GM12874 (cell line): ENCODE data around the gene PDIA5.

Experiments
- TF ChIP-seq, protein P1 (sequence below): IDR thresholded peaks from 2 replicates; pipeline ENCODE4 v1.5.1; 2011; ENCODE audit warnings: low read depth, mild to moderate bottlenecking, control low read depth, low read length, moderate library complexity; ENCODE audit not compliant: insufficient read depth

PDIA5 gene

DNA sequence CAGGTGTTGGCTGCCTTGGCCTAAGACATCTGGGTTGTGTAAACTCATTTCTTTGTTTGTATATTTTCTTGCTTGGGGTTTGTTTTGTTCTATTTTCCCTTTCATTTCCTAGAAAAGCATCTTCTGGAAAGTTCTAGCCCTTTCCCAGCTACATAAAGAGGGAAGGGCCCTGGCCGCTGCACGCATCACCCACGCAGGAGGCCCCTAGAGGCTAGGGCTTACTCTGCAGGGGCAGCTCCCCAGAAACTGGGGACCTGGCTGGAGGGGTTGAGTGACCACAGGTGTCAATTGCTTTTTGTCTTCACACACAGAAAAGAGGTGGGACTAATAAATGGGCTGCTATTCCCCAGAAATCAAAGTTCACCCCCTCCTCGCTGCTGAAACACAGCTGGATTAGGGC, 52.6 kb downstream of the PDIA5 start:
- TF ChIP-seq, protein P1, sequence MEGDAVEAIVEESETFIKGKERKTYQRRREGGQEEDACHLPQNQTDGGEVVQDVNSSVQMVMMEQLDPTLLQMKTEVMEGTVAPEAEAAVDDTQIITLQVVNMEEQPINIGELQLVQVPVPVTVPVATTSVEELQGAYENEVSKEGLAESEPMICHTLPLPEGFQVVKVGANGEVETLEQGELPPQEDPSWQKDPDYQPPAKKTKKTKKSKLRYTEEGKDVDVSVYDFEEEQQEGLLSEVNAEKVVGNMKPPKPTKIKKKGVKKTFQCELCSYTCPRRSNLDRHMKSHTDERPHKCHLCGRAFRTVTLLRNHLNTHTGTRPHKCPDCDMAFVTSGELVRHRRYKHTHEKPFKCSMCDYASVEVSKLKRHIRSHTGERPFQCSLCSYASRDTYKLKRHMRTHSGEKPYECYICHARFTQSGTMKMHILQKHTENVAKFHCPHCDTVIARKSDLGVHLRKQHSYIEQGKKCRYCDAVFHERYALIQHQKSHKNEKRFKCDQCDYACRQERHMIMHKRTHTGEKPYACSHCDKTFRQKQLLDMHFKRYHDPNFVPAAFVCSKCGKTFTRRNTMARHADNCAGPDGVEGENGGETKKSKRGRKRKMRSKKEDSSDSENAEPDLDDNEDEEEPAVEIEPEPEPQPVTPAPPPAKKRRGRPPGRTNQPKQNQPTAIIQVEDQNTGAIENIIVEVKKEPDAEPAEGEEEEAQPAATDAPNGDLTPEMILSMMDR = no peak

DNA sequence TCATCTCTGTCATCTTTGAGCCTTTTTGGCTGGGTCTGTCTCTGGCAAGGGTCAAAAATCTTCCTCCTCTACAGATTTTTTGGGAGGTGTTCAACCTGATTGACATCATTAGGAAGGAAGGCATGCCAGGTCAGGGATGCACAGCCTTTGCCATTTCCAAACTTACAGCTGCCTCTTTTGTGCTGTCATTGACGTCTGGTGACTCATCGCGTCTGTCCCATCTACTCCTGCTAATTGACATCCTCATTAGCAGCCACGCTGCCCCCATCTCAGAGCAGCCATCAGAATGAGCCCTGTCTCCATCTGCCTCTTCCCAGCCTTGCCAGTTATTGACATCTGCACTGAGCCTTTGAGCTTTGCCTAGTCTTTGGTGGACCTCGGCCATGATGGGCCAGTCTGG, 53.0 kb downstream of the PDIA5 start:
- TF ChIP-seq, protein P1 = no peak

DNA sequence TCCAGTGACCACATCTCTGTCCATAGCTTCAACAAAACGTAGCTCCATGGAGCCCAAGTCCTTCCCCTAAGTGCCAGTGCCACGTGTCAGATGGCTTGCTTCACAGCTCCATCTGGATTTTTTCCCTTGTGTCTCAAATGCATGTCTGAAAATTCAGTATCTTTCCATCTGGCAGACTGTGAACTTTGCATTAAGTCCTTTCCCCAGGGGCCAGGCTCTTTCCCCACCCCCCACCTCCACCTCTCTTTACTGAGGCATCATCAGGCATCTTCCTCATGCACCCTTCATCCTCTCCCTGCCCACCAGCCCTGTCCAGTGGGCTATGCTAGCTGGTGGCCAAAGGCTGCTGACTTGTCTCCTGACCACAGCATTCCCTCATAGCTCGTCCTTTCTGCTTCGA, 53.7 kb downstream of the PDIA5 start:
- TF ChIP-seq, protein P1 = no peak

DNA sequence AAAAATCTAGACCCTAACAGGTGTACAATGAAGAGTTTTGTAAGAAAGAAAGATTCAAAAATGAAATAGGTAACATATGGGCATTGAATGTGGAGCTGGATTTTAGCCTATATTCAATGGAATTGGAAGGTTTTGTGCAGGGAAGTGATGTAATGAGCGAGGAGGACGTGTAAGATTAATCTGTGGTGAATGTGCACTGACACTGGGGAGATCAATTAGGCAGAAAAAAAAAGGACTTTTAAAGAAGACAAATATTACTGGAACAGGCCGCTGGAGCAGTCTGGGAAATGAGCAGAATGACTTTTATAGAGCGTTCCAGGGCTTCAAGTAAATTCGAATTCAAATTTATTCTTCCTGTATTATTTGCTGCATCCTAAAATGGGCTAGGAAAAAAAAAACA, 55.2 kb downstream of the PDIA5 start:
- TF ChIP-seq, protein P1 = no peak

DNA sequence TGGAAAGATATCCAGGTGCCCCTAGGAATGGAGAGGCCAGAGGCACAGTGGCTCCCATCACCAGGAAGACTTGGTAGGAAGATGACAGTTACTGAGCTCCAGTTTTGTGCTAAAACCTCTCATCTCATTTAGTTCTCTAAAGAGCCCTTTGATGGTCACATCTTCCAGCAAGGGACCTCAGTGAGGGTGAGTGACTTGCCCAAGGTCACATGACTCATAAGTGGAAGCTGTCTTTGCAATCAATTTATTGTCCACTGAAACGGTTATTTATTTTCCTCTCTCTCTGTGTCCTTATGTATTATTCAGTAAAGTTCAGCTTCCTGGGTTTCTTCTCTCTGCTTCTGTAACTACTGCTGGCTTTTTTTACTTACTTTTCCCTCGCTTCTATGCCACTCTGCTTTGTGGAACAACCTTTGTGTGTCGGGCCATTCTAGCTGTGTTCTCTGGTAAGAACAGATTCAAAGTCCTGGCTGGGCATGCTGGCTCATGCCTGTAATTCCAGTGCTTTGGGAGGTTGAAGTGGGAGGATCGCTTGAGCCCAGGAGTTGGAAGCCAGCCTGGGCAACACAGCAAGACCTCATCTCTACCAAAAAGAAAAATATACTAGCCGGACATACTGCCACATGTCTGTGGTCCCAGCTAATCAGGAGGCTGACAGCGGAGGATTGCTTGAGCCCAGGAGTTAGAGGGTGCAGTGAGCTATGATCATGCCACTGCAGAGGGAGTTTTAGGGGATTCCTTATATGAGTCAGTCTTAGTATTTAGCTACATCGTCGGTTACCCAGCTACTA, 55.9 kb downstream of the PDIA5 start:
- TF ChIP-seq, protein P1 = no peak

DNA sequence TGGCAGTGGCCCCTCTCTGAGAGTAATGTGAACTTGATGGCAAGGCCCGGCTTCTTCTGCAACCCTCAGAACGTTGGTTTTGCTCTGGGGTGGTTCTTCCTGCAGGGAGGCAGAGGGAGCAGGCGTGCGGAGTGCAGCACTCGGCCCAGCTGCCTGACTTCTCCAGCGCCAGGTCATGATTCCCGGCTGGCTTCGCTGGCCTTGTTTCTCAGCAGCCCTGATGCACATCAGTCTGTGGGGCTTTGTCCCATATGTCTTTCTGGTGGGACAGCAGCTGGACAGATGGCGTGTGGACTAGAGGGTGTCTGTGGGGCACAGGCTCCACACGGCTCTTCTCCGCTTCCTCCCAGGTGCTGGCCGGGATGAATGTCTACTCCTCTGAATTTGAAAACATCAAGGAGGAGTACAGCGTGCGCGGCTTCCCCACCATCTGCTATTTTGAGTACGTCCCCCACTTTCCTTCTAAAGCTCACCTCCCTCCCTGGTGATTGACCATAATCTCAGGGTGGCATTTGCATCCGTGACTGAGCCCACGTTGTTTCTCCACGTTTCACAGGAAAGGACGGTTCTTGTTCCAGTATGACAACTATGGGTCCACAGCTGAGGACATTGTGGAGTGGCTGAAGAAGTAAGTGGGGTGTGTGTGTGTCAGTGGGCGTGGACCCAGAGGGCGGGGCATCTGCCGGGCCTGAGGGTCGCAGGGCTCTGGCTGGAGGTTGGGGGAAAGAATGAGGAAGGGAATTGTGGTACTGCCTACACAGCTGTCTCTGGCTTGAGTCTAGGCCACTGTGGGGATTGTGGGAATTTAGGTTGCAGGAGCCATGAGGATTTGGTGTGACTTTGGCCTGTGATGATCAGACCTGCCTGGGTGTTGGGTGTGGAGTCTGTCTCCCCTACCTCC, 57.1 kb downstream of the PDIA5 start:
- TF ChIP-seq, protein P1 = no peak

DNA sequence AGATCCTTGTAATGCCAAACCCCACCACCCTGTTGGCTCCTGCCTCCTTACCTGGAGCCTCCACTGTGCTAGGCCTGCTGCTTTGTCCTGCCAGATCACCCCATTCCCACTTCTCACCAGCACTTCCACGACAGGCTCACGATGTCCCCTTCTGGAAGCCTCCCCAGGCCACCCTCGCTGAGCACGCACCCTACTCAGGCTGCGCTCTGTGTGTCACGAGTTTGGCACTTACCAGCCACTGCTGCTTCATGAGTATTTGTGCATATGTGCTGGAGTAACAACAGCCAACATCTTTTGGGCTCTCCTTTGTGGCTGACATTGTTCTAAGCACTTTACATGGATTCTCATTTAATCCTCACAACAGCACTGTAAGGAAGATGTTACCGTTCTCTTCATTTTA, 58.1 kb downstream of the PDIA5 start:
- TF ChIP-seq, protein P1 = no peak
